GM23338 (cell line): ENCODE results near the gene CFTR. TPM values are rescaled to one million over a fixed set of nuclear protein-coding genes. Genes with fewer than 3 reads are reported as not detected.

Experiments used
- ATAC-seq: fragments of 200-7000 bp; cut with Tn5 transposase; 3 replicates; pipeline ENCODE4 v1.9.1; 2020
- DNase-seq: peaks from one replicate; pipeline ENCODE4 v3.0.0-alpha.2; 2015; ENCODE audit warnings: low spot score
- H2AFZ ChIP-seq: fragments of 200-600 bp; sonication (generic); 2 replicates; pipeline ENCODE4 v1.8.0; 2016; ENCODE audit warnings: antibody characterized with exemption, mild to moderate bottlenecking, moderate library complexity
- H3F3A ChIP-seq: fragments of 200-600 bp; sonication (generic); replicated peaks from 2 replicates; pipeline ENCODE4 v1.8.0; 2017; ENCODE audit warnings: antibody characterized with exemption, mixed run types, low read depth
- H3K27ac ChIP-seq: fragments of 200-600 bp; sonication (generic); 2 replicates; pipeline ENCODE4 v1.6.1; 2016; ENCODE audit warnings: low read depth
- H3K27me3 ChIP-seq: fragments of 200-600 bp; sonication (generic); 2 replicates; pipeline ENCODE4 v1.8.0; 2016; ENCODE audit warnings: mild to moderate bottlenecking, mixed run types, moderate library complexity; ENCODE audit not compliant: insufficient read depth
- H3K36me3 ChIP-seq: fragments of 200-600 bp; sonication (generic); 2 replicates; pipeline ENCODE4 v1.8.0; 2016; ENCODE audit warnings: mild to moderate bottlenecking; ENCODE audit not compliant: insufficient read depth
- H3K4me1 ChIP-seq: fragments of 200-600 bp; sonication (generic); 2 replicates; pipeline ENCODE4 v1.8.0; 2016; ENCODE audit warnings: mild to moderate bottlenecking, moderate library complexity; ENCODE audit not compliant: insufficient read depth
- H3K4me2 ChIP-seq: fragments of 200-600 bp; sonication (generic); 2 replicates; pipeline ENCODE4 v1.7.1; 2017; ENCODE audit warnings: mixed run types
- H3K4me3 ChIP-seq: fragments of 200-600 bp; sonication (generic); 2 replicates; pipeline ENCODE4 v1.6.1; 2016; ENCODE audit warnings: mixed run types
- H3K79me2 ChIP-seq: fragments of 200-600 bp; sonication (generic); replicated peaks from 2 replicates; pipeline ENCODE4 v1.8.0; 2017; ENCODE audit warnings: mild to moderate bottlenecking; ENCODE audit not compliant: insufficient read depth
- H3K9me2 ChIP-seq: fragments of 200-600 bp; sonication (generic); 2 replicates; pipeline ENCODE4 v1.8.0; 2017; ENCODE audit not compliant: insufficient read depth
- H4K20me1 ChIP-seq: fragments of 200-600 bp; sonication (generic); replicated peaks from 2 replicates; pipeline ENCODE4 v1.8.0; 2017; ENCODE audit warnings: mild to moderate bottlenecking; ENCODE audit not compliant: insufficient read depth
- H3K27ac Mint-ChIP-seq: 2 replicates; pipeline ENCODE4 v1.8.0; 2020; ENCODE audit warnings: inconsistent platforms, mild to moderate bottlenecking, moderate library complexity, mixed read lengths
- H3K27me3 Mint-ChIP-seq: 3 replicates; pipeline ENCODE4 v1.8.0; 2022; ENCODE audit warnings: low read depth, mild to moderate bottlenecking, moderate library complexity, mixed read lengths, inconsistent platforms; ENCODE audit not compliant: insufficient read depth, poor library complexity
- H3K36me3 Mint-ChIP-seq: 3 replicates; pipeline ENCODE4 v1.8.0; 2021; ENCODE audit warnings: low read depth, mild to moderate bottlenecking, inconsistent platforms, moderate library complexity, mixed read lengths
- H3K4me1 Mint-ChIP-seq: 3 replicates; pipeline ENCODE4 v1.8.0; 2020; ENCODE audit warnings: mild to moderate bottlenecking, inconsistent platforms, mixed read lengths
- H3K4me3 Mint-ChIP-seq: 3 replicates; pipeline ENCODE4 v1.8.0; 2021; ENCODE audit warnings: moderate library complexity, mild to moderate bottlenecking, inconsistent platforms, mixed read lengths
- H3K9me3 Mint-ChIP-seq: 3 replicates; pipeline ENCODE4 v1.8.0; 2020; ENCODE audit warnings: moderate library complexity, mild to moderate bottlenecking, inconsistent platforms, mixed read lengths
- CREB1 ChIP-seq: fragments of 250-450 bp; sonication (Bioruptor Pico); IDR thresholded peaks from 2 replicates; pipeline ENCODE4 v1.5.0; 2020; ENCODE audit warnings: low read depth, mild to moderate bottlenecking, moderate library complexity
- CTCF ChIP-seq, 2 experiments: fragments of 200-600 bp in 1 of 2; sonication (generic) in 1 of 2; conservative IDR thresholded peaks; 2 replicates each; pipeline versions ENCODE4 v1.5.1 to v1.6.1; 2016 to 2017; ENCODE audit warnings: antibody characterized with exemption in 2 of 2, low read depth in 2 of 2, mild to moderate bottlenecking in 2 of 2, moderate library complexity in 1 of 2
- EZH2 ChIP-seq: fragments of 200-600 bp; sonication (generic); IDR thresholded peaks from one replicate; pipeline ENCODE4 v1.8.0; 2017; ENCODE audit warnings: antibody characterized with exemption, mild to moderate bottlenecking, low read depth; ENCODE audit not compliant: unreplicated experiment
- EZH2phosphoT487 ChIP-seq: fragments of 200-600 bp; sonication (generic); IDR thresholded peaks from one replicate; pipeline ENCODE4 v1.8.1; 2018; ENCODE audit warnings: antibody characterized with exemption; ENCODE audit not compliant: unreplicated experiment
- JUNB ChIP-seq: IDR thresholded peaks from one replicate; pipeline ENCODE4 v1.6.1; 2016; ENCODE audit warnings: antibody characterized with exemption; ENCODE audit not compliant: unreplicated experiment
- NANOG ChIP-seq: IDR thresholded peaks from 2 replicates; pipeline ENCODE4 v1.6.1; 2016; ENCODE audit warnings: antibody characterized with exemption, borderline replicate concordance
- POLR2AphosphoS5 ChIP-seq: IDR thresholded peaks from 2 replicates; pipeline ENCODE4 v1.6.1; 2016; ENCODE audit warnings: antibody characterized with exemption, low read depth
- REST ChIP-seq: IDR thresholded peaks from one replicate; pipeline ENCODE4 v1.6.1; 2018; ENCODE audit warnings: antibody characterized with exemption; ENCODE audit not compliant: unreplicated experiment
- STAT1 ChIP-seq: IDR thresholded peaks from one replicate; pipeline ENCODE4 v1.6.1; 2016; ENCODE audit warnings: antibody characterized with exemption; ENCODE audit not compliant: unreplicated experiment
- ZNF114 ChIP-seq: fragments of 250-450 bp; sonication (Bioruptor Pico); IDR thresholded peaks from 2 replicates; pipeline ENCODE4 v1.5.0; 2020; ENCODE audit warnings: mild to moderate bottlenecking, moderate library complexity
- ZNF331 ChIP-seq: fragments of 250-450 bp; sonication (Bioruptor Pico); IDR thresholded peaks from 2 replicates; pipeline ENCODE4 v1.5.0; 2020; ENCODE audit warnings: low read depth, mild to moderate bottlenecking, moderate library complexity
- polyA plus RNA-seq: library from polyadenylated mRNA; unstranded; fragments of >200 nt; fragmentation: Nextera tagmentation; extraction: Ambion mirVana; gene quantifications from 2 replicates; pipeline ENCODE4 v1.2.1, GENCODE V29; 2016
- total RNA-seq: library from RNA; depleted of rRNA; stranded (reverse); fragments of >200 nt; shearing (Covaris generic); gene quantifications from 2 replicates; pipeline ENCODE4 v1.2.3, GENCODE V29; 2014
- TF ChIP-seq, protein P1 (sequence below): IDR thresholded peaks from 2 replicates; pipeline ENCODE4 v1.6.1; 2016; ENCODE audit warnings: antibody characterized with exemption

CFTR gene
- total and polyA plus RNA-seq, 2 experiments from 2014 or later, result 0.45 to 1.2 TPM

GRCh38 chr7:117480978-117481377 is 1.2 kb downstream of the CFTR start:
- Histone ChIP-seq H2AFZ (no peak overlapping the region), H3K27me3 (peaks cover 47% of the 10 kb centered on the region), H3K27ac (no peak overlapping the region), H3K36me3 (no peaks in the 10 kb centered on the region), H3K79me2 (no peaks in the 10 kb centered on the region), H3K9me2 (no peaks in the 10 kb centered on the region), H3K4me3 (no peak overlapping the region), H3K4me1 (peaks cover 13% of the 10 kb centered on the region), H3F3A (no peaks in the 10 kb centered on the region), H4K20me1 (no peaks in the 10 kb centered on the region), H3K4me2 (no peak overlapping the region)
- ATAC-seq (no peak), DNase-seq (peak; percentile 19)
- Mint-ChIP-seq H3K4me3 (no peak overlapping the region), H3K27ac (no peak overlapping the region), H3K9me3 (no peaks in the 10 kb centered on the region), H3K27me3 (peaks cover 29% of the 10 kb centered on the region), H3K4me1 (peaks cover 17% of the 10 kb centered on the region), H3K36me3 (no peaks in the 10 kb centered on the region)
- TF ChIP-seq CTCF (conservative IDR thresholded peaks at IDR 0.05; ENCODE audit: low read depth in 2 of 2), result peak; percentile 25 to 60; a peak in 3 of 4 replicates
- TF ChIP-seq JUNB, result no peak

DNA sequence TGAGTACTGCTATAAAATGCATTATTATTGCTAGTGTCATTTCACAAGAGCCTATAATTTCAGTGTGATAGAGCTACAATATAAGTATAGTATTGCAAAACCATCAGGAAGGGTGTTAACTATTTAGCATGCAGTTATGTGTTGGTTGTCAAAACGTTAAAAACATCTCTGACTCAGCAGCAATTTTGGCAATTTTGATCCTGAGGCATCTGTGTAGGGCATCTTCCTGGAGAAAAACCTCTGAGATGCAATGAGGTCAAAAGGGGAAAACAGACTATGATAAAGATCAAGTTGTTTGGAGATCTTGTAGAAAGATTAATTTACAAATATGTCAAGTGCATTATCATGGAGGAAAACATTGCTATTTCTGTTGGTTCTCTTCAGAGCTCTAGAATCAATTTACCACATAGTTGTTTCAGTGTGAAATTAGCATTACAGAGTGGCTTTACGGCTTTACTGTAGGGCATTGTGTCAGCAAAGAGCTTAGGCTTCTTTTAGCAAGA is 5.3 kb downstream of the CFTR start:
- TF ChIP-seq REST (no peak), EZH2 (no peak), POLR2AphosphoS5 (no peak), EZH2phosphoT487 (no peak), JUNB (no peak), STAT1 (no peak), ZNF331 (no peak), CTCF (conservative IDR thresholded peaks at IDR 0.05; ENCODE audit: low read depth in 2 of 2) (no peak), ZNF114 (CRISPR knock-in tag) (no peak), CREB1 (CRISPR knock-in tag) (no peak), NANOG (no peak)
- TF ChIP-seq, protein P1, sequence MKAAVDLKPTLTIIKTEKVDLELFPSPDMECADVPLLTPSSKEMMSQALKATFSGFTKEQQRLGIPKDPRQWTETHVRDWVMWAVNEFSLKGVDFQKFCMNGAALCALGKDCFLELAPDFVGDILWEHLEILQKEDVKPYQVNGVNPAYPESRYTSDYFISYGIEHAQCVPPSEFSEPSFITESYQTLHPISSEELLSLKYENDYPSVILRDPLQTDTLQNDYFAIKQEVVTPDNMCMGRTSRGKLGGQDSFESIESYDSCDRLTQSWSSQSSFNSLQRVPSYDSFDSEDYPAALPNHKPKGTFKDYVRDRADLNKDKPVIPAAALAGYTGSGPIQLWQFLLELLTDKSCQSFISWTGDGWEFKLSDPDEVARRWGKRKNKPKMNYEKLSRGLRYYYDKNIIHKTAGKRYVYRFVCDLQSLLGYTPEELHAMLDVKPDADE, result no peak
- H3K79me2 ChIP-seq, result no peaks in the 10 kb centered on the region
- no peaks in the 10 kb centered on the region for H3K36me3 ChIP-seq
- H3K27ac Mint-ChIP-seq, result no peak overlapping the region
- no peak overlapping the region for H3K4me3 ChIP-seq
- DNase-seq (peak; percentile 49), ATAC-seq (peak; percentile 71)
- H3K9me2 ChIP-seq, result 0 out of 2 replicates have a peak, but pooled peaks cover 4% of the 10 kb centered on the region
- no peaks in the 10 kb centered on the region for H3F3A ChIP-seq
- peaks cover 12% of the 10 kb centered on the region for H3K4me1 ChIP-seq
- peaks cover 9% of the 10 kb centered on the region for H3K27me3 Mint-ChIP-seq
- H3K9me3 Mint-ChIP-seq, result no peaks in the 10 kb centered on the region
- H3K27ac ChIP-seq, result no peak overlapping the region
- no peak overlapping the region for H3K4me3 Mint-ChIP-seq
- H3K4me2 ChIP-seq, result no peak overlapping the region; the same call in 1 of the 2 replicates
- peaks cover 19% of the 10 kb centered on the region for H3K27me3 ChIP-seq
- peaks cover 16% of the 10 kb centered on the region for H3K4me1 Mint-ChIP-seq
- no peaks in the 10 kb centered on the region for H4K20me1 ChIP-seq
- no peaks in the 10 kb centered on the region for H3K36me3 Mint-ChIP-seq
- H2AFZ ChIP-seq, result no peak overlapping the region
